ENCODE results near the gene NET1.

The NET1 gene

DNA sequence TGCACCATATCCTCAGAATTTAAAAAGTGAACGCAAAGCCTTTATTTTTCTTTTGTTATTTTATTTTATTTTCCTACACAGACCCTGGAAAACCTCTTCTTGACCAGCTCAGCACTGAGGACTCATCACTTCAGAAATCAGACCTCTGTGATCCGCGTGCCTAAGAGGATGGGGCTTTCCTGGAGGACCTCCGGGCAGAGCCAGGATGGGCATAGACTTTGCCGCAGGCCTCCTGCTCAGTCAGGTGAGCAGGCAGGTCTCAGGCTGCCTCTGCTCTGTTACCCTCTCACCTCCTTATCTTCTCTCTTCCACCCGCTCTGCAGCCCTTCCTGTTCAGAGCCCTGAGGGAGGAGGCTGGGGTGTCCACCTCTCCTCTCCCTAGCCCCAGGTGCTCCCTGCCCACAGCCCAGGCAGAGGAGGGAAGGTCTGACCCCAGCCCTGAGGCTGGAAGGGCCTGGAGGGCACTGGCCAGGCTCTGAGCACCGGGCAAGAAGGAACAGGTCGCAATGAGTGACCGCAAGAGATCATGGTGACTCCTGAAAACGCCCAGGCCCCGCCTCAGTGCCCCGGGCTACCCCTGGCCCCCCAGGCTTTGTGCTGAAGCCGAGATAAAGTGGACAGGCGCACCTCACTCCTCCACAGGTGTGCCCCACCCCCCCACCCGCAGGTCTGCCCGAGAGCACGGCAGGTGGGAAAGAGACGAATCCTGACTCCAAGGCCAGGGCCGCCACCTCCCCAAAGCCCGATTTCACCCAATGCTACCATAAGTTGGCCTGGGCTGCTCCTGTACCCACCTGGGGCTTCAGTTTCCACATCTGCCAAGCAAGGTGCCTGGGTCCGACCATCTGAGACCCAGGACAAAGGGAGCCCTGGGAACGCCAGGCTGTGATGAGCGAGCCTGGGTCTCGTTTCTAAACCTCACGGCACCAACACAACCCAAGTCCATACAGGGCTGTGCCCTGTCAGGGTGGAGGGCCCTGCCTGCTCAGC, 84.2 kb downstream of the NET1 start:
- in situ Hi-C loops (cut with HindIII; ENCODE audit: low sequenced_read_pairs): loop anchor here (25.0 kb wide), 1 partner anchor 109 kb away; no protein-coding TSS in a partner anchor

DNA sequence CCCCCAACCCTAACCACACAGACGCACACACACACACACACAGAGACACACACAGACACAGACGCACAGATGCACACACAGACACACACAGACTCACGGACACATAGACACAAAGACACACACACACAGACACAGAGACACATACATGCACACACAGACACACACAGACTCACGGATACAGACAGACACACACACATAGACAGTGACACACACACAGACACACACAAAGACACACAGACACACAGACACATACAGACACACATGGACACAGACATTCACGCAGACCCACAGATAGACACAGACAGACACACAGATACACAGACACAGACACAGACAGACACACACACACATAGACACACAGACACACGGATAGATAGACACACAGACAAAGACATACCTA, 84.9 kb downstream of the NET1 start:
- in situ Hi-C loops (cut with HindIII; ENCODE audit: low sequenced_read_pairs): loop anchor here (25.0 kb wide), 1 partner anchor 110 kb away; no protein-coding TSS in a partner anchor

DNA sequence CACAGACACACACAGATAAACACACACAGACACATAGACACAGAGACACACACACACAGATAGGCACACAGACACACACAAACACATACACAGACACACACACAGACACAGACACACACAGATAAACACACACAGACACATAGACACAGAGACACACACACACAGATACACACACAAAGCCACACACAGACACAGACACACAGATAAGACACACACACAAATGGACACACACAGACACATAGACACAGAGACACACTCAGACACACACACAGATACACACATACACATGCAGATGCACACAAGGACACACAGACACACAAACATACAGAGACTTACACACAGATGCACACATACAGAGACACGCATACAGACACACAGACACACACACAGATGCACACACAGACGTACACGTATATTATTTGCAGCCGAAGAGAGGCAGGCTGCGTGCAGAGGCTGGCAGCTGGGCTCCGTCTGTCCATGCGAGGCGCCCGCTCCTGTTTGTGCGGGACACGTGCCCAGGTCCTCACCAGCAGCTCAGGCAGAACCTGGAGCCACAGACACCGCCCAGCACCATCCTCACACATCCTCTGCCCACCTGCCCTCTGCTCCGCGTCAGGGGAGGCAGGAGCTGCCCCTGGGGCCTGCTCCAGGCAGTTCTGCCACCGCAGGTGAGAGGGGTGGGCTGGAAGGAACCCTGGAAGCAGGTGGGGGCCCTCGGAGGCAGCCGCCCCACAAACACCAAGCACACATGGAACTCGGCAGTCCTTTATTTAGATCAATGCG, 85.8 kb downstream of the NET1 start:
- in situ Hi-C loops (cut with HindIII; ENCODE audit: low sequenced_read_pairs): loop anchor here (25.0 kb wide), 1 partner anchor 111 kb away; no protein-coding TSS in a partner anchor

DNA sequence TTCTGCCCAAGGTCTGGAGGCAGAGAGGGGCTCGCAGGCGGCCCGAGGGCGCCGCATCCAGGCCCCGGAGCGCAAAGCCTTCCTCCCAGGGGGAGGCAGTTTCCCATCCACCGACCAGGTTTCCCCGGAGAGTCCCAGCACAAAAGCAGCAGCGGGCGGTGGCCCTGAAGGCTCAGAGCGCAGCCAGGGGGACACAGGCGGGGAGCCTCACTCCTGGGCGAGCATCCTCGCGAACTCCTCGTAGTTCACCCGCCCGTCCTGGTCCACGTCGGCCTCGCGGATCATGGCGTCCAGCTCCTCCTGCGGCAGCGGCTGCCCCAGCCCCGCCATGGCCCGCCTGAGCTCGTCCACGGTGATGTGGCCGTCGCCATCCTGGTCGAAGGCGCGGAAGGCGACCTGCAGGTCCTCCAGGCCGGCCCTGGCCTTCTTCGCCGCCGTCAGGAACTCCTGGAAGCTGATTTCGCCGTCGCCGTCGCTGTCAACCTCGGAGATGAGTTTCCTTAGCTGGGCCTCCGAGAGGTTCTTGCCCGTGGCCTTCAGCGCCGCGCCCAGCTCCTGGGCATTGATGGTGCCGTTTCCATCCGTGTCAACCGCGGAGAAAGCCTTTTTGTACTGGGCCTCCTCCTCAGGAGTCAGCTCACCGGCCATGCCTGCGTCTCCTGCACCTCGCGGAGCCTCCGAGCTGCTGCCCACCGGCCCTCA, 86.6 kb downstream of the NET1 start:
- in situ Hi-C loops (cut with HindIII; ENCODE audit: low sequenced_read_pairs): loop anchor here (25.0 kb wide), 1 partner anchor 112 kb away; no protein-coding TSS in a partner anchor

DNA sequence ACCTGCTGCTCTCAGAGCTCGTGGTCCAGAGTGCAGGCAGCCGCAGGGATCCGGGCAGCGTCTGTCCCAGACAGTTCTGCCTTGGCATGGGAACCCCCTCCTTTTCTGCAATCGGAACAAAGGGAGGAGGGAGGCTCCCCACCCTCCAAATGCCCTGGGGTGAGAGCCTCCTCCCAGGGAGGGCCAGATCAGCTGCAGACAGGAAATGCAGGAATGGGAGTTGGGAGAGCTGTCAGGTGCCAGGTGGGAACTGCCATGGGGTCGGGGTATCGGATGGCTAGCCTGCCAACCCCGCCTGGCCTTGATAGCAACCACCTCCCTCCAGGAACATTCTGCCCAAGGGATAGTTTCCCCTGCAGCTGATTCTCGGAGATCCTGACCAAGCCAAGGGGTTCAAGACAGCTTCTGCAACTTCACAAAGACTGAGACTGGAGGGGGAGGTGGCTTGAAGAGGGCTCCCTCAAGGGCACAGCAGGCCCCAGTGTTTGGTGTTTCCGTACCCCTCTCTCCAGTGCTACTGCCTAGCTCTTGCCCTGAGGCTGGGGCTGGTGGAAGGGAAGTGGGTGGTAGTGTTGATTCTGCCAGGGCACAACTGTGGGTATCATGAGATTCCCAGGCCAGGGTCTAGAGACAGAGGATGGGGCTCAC, 87.3 kb downstream of the NET1 start, which contains the start of gene CALML5:
TSS of gene CALML5 (minus strand) at position 78 of the 648 bp plus-strand sequence. CDS start 132 bp downstream, outside the sequence.
- in situ Hi-C loops (cut with HindIII; ENCODE audit: low sequenced_read_pairs): loop anchor here (5.0 to 25.0 kb wide), 2 partner anchors 53 to 112 kb away; no protein-coding TSS in a partner anchor

DNA sequence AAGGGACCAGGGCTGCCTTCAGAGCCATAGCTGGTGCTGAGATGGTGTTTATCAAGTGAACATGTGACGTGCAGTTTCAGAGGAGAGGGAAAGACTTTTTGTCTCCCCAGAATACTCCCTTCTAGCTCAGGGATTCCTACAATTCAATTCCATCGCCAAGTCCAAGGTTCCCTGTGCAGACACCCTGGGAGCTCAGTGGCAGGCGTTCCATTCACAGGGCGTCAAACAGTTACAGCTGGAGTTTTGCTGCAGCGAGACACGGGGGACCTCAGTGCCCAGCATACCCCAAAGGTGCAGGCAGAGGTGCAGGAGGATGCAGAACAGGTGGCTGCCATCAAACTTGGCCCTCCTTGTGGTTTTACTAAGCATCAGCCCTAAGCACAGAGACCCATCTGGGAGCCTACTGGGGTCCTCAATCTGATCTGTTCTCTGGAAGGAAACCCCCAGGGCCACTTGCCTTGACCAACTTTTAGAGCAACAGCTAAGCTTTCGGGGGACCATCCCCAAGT, 87.9 kb downstream of the NET1 start:
- in situ Hi-C loops (cut with HindIII; ENCODE audit: low sequenced_read_pairs): loop anchor here (5.0 kb wide), 1 partner anchor 52 kb away; no protein-coding TSS in a partner anchor

DNA sequence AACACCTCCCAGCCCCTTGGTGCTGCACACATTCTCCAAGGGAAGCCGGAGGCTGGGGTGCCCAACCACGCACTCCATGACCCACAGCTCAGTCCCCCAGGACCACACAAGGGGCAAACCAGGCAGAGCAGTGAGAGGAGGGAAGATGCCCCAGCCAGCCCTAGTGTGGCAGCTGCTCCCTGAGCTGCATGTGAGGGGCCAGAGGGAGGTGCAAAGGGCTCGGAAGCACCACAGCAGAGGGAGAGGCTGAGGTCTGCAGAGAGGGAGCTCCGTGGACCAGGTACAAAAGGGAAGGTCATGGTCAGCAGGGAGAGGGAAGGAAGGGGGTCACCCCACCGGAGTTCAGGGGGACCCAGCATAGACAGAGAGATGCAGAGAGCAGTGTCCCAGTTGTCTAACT, 88.6 kb downstream of the NET1 start:
- in situ Hi-C loops (cut with HindIII; ENCODE audit: low sequenced_read_pairs): loop anchor here (5.0 kb wide), 1 partner anchor 51 kb away; no protein-coding TSS in a partner anchor

DNA sequence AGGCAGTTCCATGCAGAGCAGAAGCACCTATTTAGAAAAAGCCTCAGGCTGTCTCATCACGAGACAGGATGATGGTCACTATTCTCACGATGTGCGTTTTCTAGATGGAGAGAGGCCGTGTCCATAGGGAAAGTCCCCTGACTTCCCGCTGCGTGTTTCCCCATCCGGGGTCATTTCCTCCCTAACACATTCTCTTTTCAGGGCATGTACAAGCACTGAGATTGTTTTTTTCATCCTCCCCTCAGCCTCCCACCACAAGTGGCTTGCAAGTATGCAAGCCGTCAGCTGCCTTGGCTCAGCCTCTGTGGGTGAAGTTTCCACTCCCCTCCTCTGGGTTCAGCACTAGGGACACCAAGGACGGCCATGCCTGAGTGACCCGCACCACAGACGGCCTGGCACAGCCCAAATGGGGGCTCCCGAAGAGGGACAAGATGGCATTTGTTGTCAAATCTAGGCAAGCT, 89.7 kb downstream of the NET1 start:
- in situ Hi-C loops (cut with HindIII; ENCODE audit: low sequenced_read_pairs): loop anchor here (5.0 kb wide), 1 partner anchor 50 kb away; no protein-coding TSS in a partner anchor

DNA sequence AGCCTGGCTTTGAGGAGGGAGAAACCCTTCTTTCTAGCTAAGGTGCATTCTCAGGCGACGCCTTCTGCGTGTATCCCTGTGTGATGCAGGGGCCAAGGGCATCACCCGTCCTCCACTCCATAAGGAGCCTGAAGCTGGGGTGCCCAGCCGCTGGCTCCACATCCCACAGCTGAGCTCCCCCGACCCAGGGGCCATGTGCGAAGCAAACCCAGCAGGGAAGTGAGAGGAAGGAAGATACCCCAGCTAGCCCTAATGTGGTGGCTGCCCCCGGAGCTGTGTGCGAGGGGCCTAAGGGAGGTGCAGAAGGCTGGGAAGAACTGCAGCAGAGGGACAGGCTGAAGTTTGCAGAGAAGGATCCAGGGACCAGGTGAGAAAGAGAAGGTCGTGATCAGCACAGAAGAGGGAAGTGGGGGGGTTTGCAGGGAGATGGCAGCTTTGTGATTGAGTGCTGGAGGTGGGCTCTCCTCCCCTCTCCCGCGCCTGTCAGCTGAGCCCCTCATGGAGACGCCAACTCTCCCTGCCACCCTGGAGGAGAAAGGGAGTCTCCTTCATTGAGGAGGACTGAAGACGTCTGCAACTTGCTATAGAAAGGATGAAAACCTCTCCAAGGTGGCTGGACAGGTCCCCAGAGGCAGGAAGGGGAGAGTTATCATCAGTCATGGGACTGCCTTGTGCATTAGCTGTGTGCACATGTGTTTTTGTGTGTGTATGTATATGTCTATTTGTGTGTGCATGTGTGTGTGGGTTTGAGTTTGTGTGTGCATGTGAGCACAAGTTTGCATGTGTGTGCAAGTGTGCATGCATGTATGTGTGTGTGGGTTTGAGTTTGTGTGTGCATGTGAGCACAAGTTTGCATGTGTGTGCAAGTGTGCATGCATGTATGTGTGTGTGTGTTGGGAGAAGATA, 90.5 kb downstream of the NET1 start:
- in situ Hi-C loops (cut with HindIII; ENCODE audit: low sequenced_read_pairs): loop anchor here (5.0 kb wide), 1 partner anchor 49 kb away; no protein-coding TSS in a partner anchor

DNA sequence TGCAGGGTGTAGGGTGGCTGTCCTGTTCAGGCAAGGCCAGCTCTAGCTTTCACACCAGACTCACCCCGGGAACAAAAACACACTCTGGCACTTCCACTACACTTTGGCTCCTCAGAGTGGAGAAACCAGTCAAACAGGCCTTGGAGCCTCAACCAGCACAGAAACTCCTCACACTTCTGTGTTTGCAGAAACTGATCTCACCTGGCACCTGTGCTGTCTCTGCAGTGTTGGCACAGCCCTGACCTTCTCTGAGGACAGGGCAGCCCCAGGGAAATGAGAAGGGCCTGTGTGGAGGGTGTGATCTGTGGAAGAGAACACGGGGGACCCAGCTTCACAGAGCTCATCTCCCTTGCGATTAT, 91.1 kb downstream of the NET1 start:
- in situ Hi-C loops (cut with HindIII; ENCODE audit: low sequenced_read_pairs): loop anchor here (5.0 kb wide), 1 partner anchor 49 kb away; no protein-coding TSS in a partner anchor

DNA sequence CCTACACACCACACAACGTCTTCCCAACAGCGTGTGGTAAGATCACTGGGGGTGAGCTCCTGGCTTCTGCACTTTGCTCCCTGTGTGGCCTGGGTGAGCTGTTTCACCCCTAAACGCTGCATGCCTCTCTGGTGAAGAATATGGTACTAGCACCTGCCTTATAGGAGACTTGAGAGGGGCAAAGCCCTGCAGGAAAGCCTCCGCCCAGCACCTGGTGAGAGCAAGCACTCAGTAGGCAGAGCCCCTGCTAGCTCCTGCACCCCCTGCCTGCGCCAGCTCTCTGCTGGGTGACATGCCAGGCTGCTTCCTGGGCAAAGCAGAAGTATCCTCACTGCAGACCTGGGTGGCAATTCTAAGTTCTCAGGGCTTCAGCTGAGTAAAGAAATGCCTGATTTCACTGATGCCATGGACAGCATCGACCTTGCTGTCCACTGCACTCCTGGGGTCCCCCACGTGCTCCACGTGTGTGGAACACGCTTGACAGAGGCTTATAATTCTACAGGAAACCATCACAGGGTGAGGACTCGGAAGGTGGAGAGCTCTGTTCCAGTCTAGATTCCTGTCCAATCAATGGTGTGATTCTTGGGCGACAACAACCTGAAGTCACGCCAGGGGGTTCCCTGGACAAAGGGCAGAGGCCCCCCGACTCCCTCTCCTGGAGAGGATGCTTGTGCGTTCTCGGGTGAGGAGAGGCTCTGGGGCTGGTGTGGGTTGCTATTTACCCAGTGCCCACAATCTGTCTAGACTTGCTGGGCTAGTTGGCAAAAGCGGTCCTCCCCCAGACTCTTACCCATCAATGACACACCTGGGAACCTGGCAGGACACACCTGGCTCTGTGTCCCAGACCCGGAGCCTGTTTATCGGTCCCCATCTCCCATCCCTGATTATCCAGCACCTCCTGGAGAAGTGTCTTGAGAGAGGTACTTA, 92.1 kb downstream of the NET1 start:
- in situ Hi-C loops (cut with HindIII; ENCODE audit: low sequenced_read_pairs): loop anchor here (5.0 kb wide), 1 partner anchor 48 kb away; no protein-coding TSS in a partner anchor

DNA sequence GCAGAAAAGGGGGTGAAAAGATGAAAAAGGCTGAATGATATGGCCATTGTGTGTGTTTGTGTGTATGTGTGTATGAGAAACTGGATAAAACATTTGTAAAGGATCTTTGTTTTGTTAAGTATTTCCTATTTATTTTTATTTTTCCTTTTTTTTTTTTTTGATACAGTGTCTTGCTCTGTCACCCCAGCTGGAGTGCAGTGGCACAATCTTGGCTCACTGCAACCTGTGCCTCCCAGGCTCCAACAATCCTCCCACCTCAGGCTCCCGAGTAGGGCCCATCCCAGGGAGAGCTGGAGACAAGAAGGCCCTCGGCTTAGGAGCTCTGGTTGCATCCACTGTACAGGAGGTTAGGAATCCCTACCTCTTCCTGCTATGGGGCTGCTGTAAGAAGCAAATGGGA, 93.9 kb downstream of the NET1 start:
- in situ Hi-C loops (cut with HindIII; ENCODE audit: low sequenced_read_pairs): no loop called here

DNA sequence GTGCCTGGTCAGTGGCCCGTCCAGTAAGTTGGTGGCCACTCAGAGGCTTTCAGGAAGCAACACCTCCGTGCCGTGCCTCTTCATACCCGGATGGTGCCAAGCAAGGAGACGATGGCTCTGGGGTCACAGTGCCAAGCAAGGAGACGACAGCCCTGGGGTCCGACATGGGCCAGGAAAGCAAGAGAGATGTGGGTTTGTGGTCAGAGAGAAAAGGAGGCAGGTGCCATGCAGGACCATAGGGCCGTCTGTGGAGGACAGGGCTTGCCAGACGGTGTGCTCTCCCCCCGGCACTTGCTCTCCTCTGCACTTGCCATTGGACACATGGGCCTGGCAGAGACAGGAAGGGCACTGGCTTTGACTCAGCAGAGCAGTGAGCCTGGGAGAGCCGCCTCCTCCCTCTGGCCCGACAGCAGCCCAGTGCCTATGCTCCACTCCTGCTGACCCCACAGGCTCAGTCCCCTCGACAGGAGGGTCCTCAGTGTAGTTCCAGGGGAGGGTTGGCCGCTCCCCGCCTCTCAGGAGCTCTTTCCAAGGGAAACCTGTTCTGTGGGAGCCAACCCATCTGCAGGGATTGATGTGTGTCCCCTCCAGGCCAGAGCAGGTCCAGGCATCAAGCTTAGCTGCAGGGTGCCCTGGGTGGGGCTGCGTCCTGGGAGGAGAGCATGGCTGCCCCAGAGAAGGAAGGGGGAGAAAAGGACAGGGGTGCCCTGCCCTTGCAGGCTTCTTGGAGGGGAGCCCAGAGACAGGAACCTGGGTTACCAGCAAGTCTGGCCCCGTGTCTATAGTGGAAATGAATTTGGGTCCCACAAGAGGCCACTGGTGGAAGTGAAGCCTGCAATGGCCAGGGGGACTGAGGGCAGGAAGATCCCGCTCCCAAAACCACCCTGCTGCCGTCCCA, 94.6 kb downstream of the NET1 start:
- in situ Hi-C loops (cut with HindIII; ENCODE audit: low sequenced_read_pairs): no loop called here

DNA sequence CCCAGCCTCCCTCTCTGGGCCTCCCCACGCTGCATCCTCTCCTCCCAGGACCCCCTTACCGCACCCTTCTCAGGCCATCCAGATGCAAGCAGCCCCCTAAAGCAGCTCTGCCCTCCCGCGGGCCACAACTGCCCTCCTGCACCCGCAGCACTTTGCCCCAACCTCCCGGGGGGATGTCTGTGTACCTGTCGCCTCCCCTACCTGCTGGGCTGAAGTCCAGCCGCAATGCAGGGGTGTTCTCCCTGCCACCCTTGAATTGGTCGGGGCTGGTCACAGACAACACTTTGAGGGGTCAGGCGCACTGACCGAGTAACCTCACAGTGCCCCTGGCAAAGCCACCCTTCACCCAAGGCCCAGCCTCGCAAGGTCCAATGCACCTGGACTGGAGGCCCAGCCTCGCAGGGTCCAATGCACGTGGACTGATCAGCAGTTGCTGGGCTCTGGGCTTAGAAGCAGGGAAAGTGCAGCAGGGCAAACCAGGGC, 95.3 kb downstream of the NET1 start:
- in situ Hi-C loops (cut with HindIII; ENCODE audit: low sequenced_read_pairs): no loop called here

DNA sequence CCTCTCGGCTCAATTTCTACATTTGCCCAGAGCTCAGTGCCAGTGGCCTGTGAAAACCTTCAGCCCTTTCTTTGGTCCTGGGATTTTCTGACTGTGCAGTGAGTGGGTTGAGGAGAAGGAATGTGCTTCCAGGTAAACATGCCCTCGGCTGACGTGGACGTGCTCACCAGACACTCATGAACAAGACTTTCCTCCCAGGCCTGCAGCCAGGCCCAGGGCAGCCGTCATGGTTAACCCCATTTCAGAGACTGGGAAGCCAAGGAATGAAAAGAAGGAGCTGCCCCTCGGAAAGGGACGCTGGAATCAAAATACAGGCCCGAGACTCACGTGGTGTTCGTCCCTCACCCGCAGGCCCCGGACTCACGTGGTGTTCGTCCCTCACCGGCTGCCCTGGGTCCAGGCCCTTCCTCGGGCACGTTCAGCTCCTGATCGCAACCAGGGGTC, 95.8 kb downstream of the NET1 start:
- in situ Hi-C loops (cut with HindIII; ENCODE audit: low sequenced_read_pairs): no loop called here

All from endothelial cell of hepatic sinusoid (primary cell).